HG03280 (cell line): ENCODE measurements around the gene SLC24A1.

Source experiments
- ATAC-seq: cut with Tn5 transposase; IDR thresholded peaks from one replicate; pipeline ENCODE4 v1.9.1; 2021; ENCODE audit warnings: mild to moderate bottlenecking, moderate library complexity; ENCODE audit not compliant: unreplicated experiment

The SLC24A1 gene

GRCh38 chr15:65618560-65619109 lies 3.1 kb upstream of the SLC24A1 start:
- ATAC-seq: no peak

- no peak for ATAC-seq
Observed at GRCh38 chr15:65619626-65620290, 2.0 kb upstream of the SLC24A1 start.

- no peak for ATAC-seq
Observed at GRCh38 chr15:65620833-65621232, 905 bp upstream of the SLC24A1 start.

- no peak for ATAC-seq
Observed at GRCh38 chr15:65623103-65623502, 1.4 kb downstream of the SLC24A1 start.

GRCh38 chr15:65626856-65627255 lies 5.1 kb downstream of the SLC24A1 start:
- ATAC-seq: no peak

GRCh38 chr15:65629548-65629947 lies 7.8 kb downstream of the SLC24A1 start:
- ATAC-seq: no peak

- ATAC-seq: no peak
Observed at GRCh38 chr15:65630760-65631159, 9.0 kb downstream of the SLC24A1 start.

GRCh38 chr15:65631503-65631902 lies 9.8 kb downstream of the SLC24A1 start:
- ATAC-seq: no peak

GRCh38 chr15:65632780-65633375 lies 11.1 kb downstream of the SLC24A1 start:
- ATAC-seq: no peak

- ATAC-seq: no peak
Observed at GRCh38 chr15:65633752-65634151, 12.0 kb downstream of the SLC24A1 start.

- ATAC-seq: no peak
Observed at GRCh38 chr15:65634356-65634755, 12.6 kb downstream of the SLC24A1 start.

GRCh38 chr15:65638109-65638508 lies 16.4 kb downstream of the SLC24A1 start:
- no peak for ATAC-seq

GRCh38 chr15:65638681-65639089 lies 16.9 kb downstream of the SLC24A1 start:
- ATAC-seq: no peak

GRCh38 chr15:65639509-65639908 lies 17.8 kb downstream of the SLC24A1 start:
- no peak for ATAC-seq

GRCh38 chr15:65641768-65642475 lies 20.2 kb downstream of the SLC24A1 start:
- no peak for ATAC-seq

GRCh38 chr15:65642594-65642993 lies 20.9 kb downstream of the SLC24A1 start:
- no peak for ATAC-seq

GRCh38 chr15:65644282-65644681 lies 22.5 kb downstream of the SLC24A1 start:
- no peak for ATAC-seq

GRCh38 chr15:65645392-65645791 lies 23.7 kb downstream of the SLC24A1 start:
- ATAC-seq: no peak

- no peak for ATAC-seq
Observed at GRCh38 chr15:65646486-65646885, 24.7 kb downstream of the SLC24A1 start.

GRCh38 chr15:65650312-65651041 lies 28.7 kb downstream of the SLC24A1 start:
- ATAC-seq: no peak

- no peak for ATAC-seq
Observed at GRCh38 chr15:65651042-65651322, 29.2 kb downstream of the SLC24A1 start.
